Measurements from ENCODE around the gene PTCD2. TPM values are rescaled to one million over a fixed set of nuclear protein-coding genes. Genes with fewer than 3 reads are reported as not detected.

The PTCD2 gene
- total and polyA plus RNA-seq, 9 of the 15 experiments (the other 6 are each of a cell fraction or from before 2014, with no cell fraction given), result 11.9 to 28.5 (median 18.6) TPM

- TF ChIP-seq ADNP (tag; IDR thresholded peaks at IDR 0.05) (no peak), ZNF785 (CRISPR knock-in tag; IDR thresholded peaks at IDR 0.05) (no peak), ESRRA (IDR thresholded peaks at IDR 0.05; ENCODE audit: borderline replicate concordance, low read depth) (peak; percentile 34; the same call in 1 of the 2 replicates), CHD1 (IDR thresholded peaks at IDR 0.05; ENCODE audit: low read length) (no peak), ZNF518B (CRISPR knock-in tag; IDR thresholded peaks at IDR 0.05) (no peak), ZNF140 (CRISPR knock-in tag; IDR thresholded peaks at IDR 0.05) (no peak), POLR2AphosphoS2 (IDR thresholded peaks at IDR 0.05; ENCODE audit: low read length) (no peak), EHMT2 (IDR thresholded peaks at IDR 0.05) (no peak), PHF20 (IDR thresholded peaks at IDR 0.05; ENCODE audit: partially characterized antibody) (no peak), ZNF274 (IDR thresholded peaks at IDR 0.05; ENCODE audit: borderline replicate concordance, low read depth, low read length) (no peak), ZNF668 (CRISPR knock-in tag; IDR thresholded peaks at IDR 0.05) (no peak), ELF2 (CRISPR knock-in tag; IDR thresholded peaks at IDR 0.05) (no peak), ZFP30 (CRISPR knock-in tag; IDR thresholded peaks at IDR 0.05; ENCODE audit: borderline replicate concordance) (no peak), CREB3 (tag; conservative IDR thresholded peaks at IDR 0.05; ENCODE audit: low read depth) (peak; percentile 35; the same call in 1 of the 2 replicates), EGR1 (conservative IDR thresholded peaks at IDR 0.05) (no peak), ZBED1 (IDR thresholded peaks at IDR 0.05) (no peak), SRSF1 (IDR thresholded peaks at IDR 0.05; ENCODE audit: low read depth, low read length) (no peak), TEAD2 (tag; IDR thresholded peaks at IDR 0.05) (no peak), MAFG (tag; conservative IDR thresholded peaks at IDR 0.05) (no peak), ID3 (CRISPR knock-in tag; IDR thresholded peaks at IDR 0.05) (no peak), ID3 (tag; IDR thresholded peaks at IDR 0.05) (no peak), RBM17 (IDR thresholded peaks at IDR 0.05; ENCODE audit: borderline replicate concordance, low read depth, low read length) (no peak), KAT8 (IDR thresholded peaks at IDR 0.05; ENCODE audit: low read depth) (no peak), MEF2A (IDR thresholded peaks at IDR 0.05; ENCODE audit: control insufficient read depth, low read depth, low read length) (no peak), RBM14 (IDR thresholded peaks at IDR 0.05; ENCODE audit: borderline replicate concordance, insufficient read depth, low read depth, low read length) (no peak), SOX6 (IDR thresholded peaks at IDR 0.05) (peak; percentile 22; the same call in 1 of the 2 replicates), TEAD1 (CRISPR knock-in tag; IDR thresholded peaks at IDR 0.05) (peak in 1 of 2 experiments; percentile 42; a peak in 1 of 4 replicates), GATA2 (CRISPR knock-in tag; IDR thresholded peaks at IDR 0.05) (no peak)
Measured at GRCh38 chr5:72280581-72281069, 39.5 kb upstream of the PTCD2 start (continued).
